ENCODE results near the gene TMEM139.
"Not testable (repeated sequence)": the region's sequence is repeated elsewhere in the genome, so short reads cannot be mapped to it uniquely, and the experiment has no call there.

TMEM139 gene

GRCh38 chr7:143289888-143290287, 5.1 kb downstream of the TMEM139 start:
- not testable (repeated sequence) for DNase-seq

- DNase-seq, result no peak
These were observed 5.5 kb downstream of the TMEM139 start for GRCh38 chr7:143290293-143290692.

- DNase-seq, result no peak
These were observed 8.1 kb downstream of the TMEM139 start for GRCh38 chr7:143292876-143293275.

- no peak for DNase-seq
These were observed 11.1 kb downstream of the TMEM139 start for GRCh38 chr7:143295870-143296269.

GRCh38 chr7:143296686-143297085, 11.9 kb downstream of the TMEM139 start:
- no peak for DNase-seq

GRCh38 chr7:143299346-143299745, 14.6 kb downstream of the TMEM139 start:
- no peak for DNase-seq

- peak; percentile 70 for DNase-seq
These were observed 15.1 kb downstream of the TMEM139 start for GRCh38 chr7:143299840-143300239.

GRCh38 chr7:143300959-143301935, 16.5 kb downstream of the TMEM139 start:
- DNase-seq, result no peak

- no peak for DNase-seq
These were observed 19.0 kb downstream of the TMEM139 start for GRCh38 chr7:143303733-143304132.

- DNase-seq, result no peak
These were observed 20.2 kb downstream of the TMEM139 start for GRCh38 chr7:143304938-143305337.

GRCh38 chr7:143305423-143306070, 20.8 kb downstream of the TMEM139 start:
- DNase-seq, result peak; percentile 76

- DNase-seq, result no peak
These were observed 23.9 kb downstream of the TMEM139 start for GRCh38 chr7:143308632-143309031.

GRCh38 chr7:143314127-143314526, 29.4 kb downstream of the TMEM139 start:
- no peak for DNase-seq

- no peak for DNase-seq
These were observed 31.0 kb downstream of the TMEM139 start, which contains the start of gene CLCN1 for GRCh38 chr7:143315776-143316175. Gene CLCN1, plus strand, starts transcription at chr7:143316111. Its CDS starts 102 bp downstream, at chr7:143316213.

- DNase-seq, result no peak
These were observed 31.7 kb downstream of the TMEM139 start for GRCh38 chr7:143316492-143316891.

- no peak for DNase-seq
These were observed 33.9 kb downstream of the TMEM139 start for GRCh38 chr7:143318661-143319060.

- DNase-seq, result no peak
These were observed 35.9 kb downstream of the TMEM139 start for GRCh38 chr7:143320620-143321019.

- no peak for DNase-seq
These were observed 36.5 kb downstream of the TMEM139 start for GRCh38 chr7:143321242-143321641.

- no peak for DNase-seq
These were observed 37.0 kb downstream of the TMEM139 start for GRCh38 chr7:143321734-143322133.

- DNase-seq, result no peak
These were observed 38.2 kb downstream of the TMEM139 start for GRCh38 chr7:143322760-143323633.

- DNase-seq, result no peak
These were observed 38.9 kb downstream of the TMEM139 start for GRCh38 chr7:143323653-143324052.

GRCh38 chr7:143325240-143325639, 40.5 kb downstream of the TMEM139 start:
- no peak for DNase-seq

GRCh38 chr7:143327903-143328302, 43.1 kb downstream of the TMEM139 start:
- no peak for DNase-seq

Data from activated CD4-positive, alpha-beta T cell treated with anti-CD3 and anti-CD28 coated beads, Interleukin-2, amount 50 U/mL, for 1 hour (primary cell).